HepG2 (cell line): Measurements from ENCODE around the gene ZG16B. TPM values are rescaled to one million over a fixed set of nuclear protein-coding genes. Genes with fewer than 3 reads are reported as not detected.

ENCODE experiments used
- ATAC-seq: fragments of 200-7000 bp; cut with Tn5 transposase; 3 replicates; pipeline ENCODE4 v1.9.1; 2020; ENCODE audit warnings: mild to moderate bottlenecking, moderate library complexity
- BruUV-seq: library from RNA; stranded (reverse); fragments of 400-500 nt; replicated peaks from 2 replicates; lab custom pipeline; 2021; lab: Mats Ljungman, UMichigan
- CTCF ChIA-PET: fragments of 300-600 bp; formaldehyde crosslinking; extraction: SDS; loops from one replicate; lab custom pipeline; 2021; ENCODE audit warnings: low total read pairs, inconsistent platforms, low intra/inter-chr PET ratio; lab: Yijun Ruan, JAX
- POLR2A ChIA-PET: fragments of 350-600 bp; sonication (Branson Sonifier 250); formaldehyde crosslinking; loops from one replicate; lab custom pipeline; 2020; ENCODE audit warnings: antibody characterized with exemption, inconsistent platforms; lab: Yijun Ruan, JAX
- DNase-seq: peaks from one replicate; pipeline ENCODE4 v3.0.0-alpha.2; 2015; ENCODE audit warnings: low spot score
- FAIRE-seq: peaks from 3 replicates; lab custom pipeline; 2011; peaks lifted over from hg19 to GRCh38; lab: Jason Lieb, UNC
- H2AFZ ChIP-seq: one replicate; pipeline ENCODE4 v1.6.1; 2011; ENCODE audit warnings: low read length, inconsistent platforms
- H3K27ac ChIP-seq: fragments of 300-600 bp; 3 replicates; pipeline ENCODE4 v1.8.0; 2011; ENCODE audit warnings: mixed run types, mild to moderate bottlenecking, mixed read lengths, low read length, inconsistent platforms; ENCODE audit not compliant: insufficient read depth; ENCODE audit errors: extremely low read length
- H3K27me3 ChIP-seq, 2 experiments: fragments of 200-600 bp in 1 of 2; 2 replicates in 1 of 2; 3 replicates in 1 of 2; pipeline versions ENCODE4 v1.6.0 to v1.8.0; 2011; ENCODE audit warnings: low read length in 2 of 2, mild to moderate bottlenecking in 2 of 2, moderate library complexity in 2 of 2, inconsistent platforms in 1 of 2; ENCODE audit not compliant: insufficient read depth in 2 of 2, control insufficient read depth in 1 of 2
- H3K36me3 ChIP-seq, 2 experiments: fragments of 200-600 bp in 1 of 2; replicated peaks in 1 of 2; 2 replicates in 1 of 2; 3 replicates in 1 of 2; pipeline versions ENCODE4 v1.5.1 to v1.8.0; 2011; ENCODE audit warnings: low read length in 2 of 2, inconsistent platforms in 1 of 2; ENCODE audit not compliant: insufficient read depth in 2 of 2, control insufficient read depth in 1 of 2
- H3K4me1 ChIP-seq: 2 replicates; pipeline ENCODE4 v1.5.1; 2012; ENCODE audit warnings: low read length, inconsistent platforms; ENCODE audit not compliant: insufficient read depth
- H3K4me2 ChIP-seq: 2 replicates; pipeline ENCODE4 v1.6.0; 2011; ENCODE audit warnings: low read depth, low read length, inconsistent platforms
- H3K4me3 ChIP-seq, 3 experiments: fragments of 200-600 bp in 1 of 3; sonication (generic), shearing (Covaris generic) in 1 of 3; replicated peaks in 1 of 3; 2 replicates each; pipeline ENCODE4 v1.5.1; 2011 to 2016; ENCODE audit warnings: low read length in 3 of 3, inconsistent platforms in 2 of 3, low read depth in 2 of 3, mild to moderate bottlenecking in 2 of 3, control low read depth in 1 of 3, mixed read lengths in 1 of 3; ENCODE audit not compliant: insufficient read depth in 1 of 3
- H3K79me2 ChIP-seq: one replicate; pipeline ENCODE4 v1.6.1; 2011; ENCODE audit warnings: low read length, inconsistent platforms; ENCODE audit not compliant: insufficient read depth
- H3K9ac ChIP-seq: 2 replicates; pipeline ENCODE4 v1.6.0; 2011; ENCODE audit warnings: mild to moderate bottlenecking, low read depth, low read length, inconsistent platforms; ENCODE audit not compliant: insufficient read depth
- H3K9me3 ChIP-seq: 2 replicates; pipeline ENCODE4 v1.5.1; 2012; ENCODE audit warnings: mild to moderate bottlenecking, low read length
- H4K20me1 ChIP-seq: 2 replicates; pipeline ENCODE4 v1.6.0; 2011; ENCODE audit warnings: inconsistent platforms, mild to moderate bottlenecking, low read length, moderate library complexity; ENCODE audit not compliant: insufficient read depth
- ADNP ChIP-seq: sonication (generic); formaldehyde crosslinking; IDR thresholded peaks from 2 replicates; pipeline ENCODE4 v1.4.0; 2020; ENCODE audit warnings: missing genetic modification reagents
- BCLAF1 ChIP-seq: fragments of 450-650 bp; IDR thresholded peaks from 2 replicates; pipeline ENCODE4 v1.6.1; 2017; ENCODE audit warnings: mild to moderate bottlenecking
- ELF4 ChIP-seq: sonication (generic); formaldehyde crosslinking; IDR thresholded peaks from 2 replicates; pipeline ENCODE4 v1.5.0; 2020; ENCODE audit warnings: missing genetic modification reagents, mild to moderate bottlenecking, moderate library complexity, borderline replicate concordance
- FOXA3 ChIP-seq: IDR thresholded peaks from 2 replicates; pipeline ENCODE4 v1.6.1; 2016; ENCODE audit warnings: missing genetic modification reagents, missing compliant biosample characterization
- KAT8 ChIP-seq: IDR thresholded peaks from 2 replicates; pipeline ENCODE4 v1.6.1; 2016; ENCODE audit warnings: missing genetic modification reagents, missing compliant biosample characterization
- MTERF4 ChIP-seq: sonication (generic); formaldehyde crosslinking; IDR thresholded peaks from 2 replicates; pipeline ENCODE4 v1.8.0; 2023; ENCODE audit warnings: mild to moderate bottlenecking, missing genetic modification reagents
- PAXIP1 ChIP-seq: sonication (generic); formaldehyde crosslinking; conservative IDR thresholded peaks from 2 replicates; pipeline ENCODE4 v1.4.0; 2020; ENCODE audit warnings: mild to moderate bottlenecking, missing genetic modification reagents, moderate library complexity
- TAF1 ChIP-seq: sonication (generic); formaldehyde crosslinking; IDR thresholded peaks from 2 replicates; pipeline ENCODE4 v1.4.0; 2020; ENCODE audit warnings: missing genetic modification reagents
- TEAD3 ChIP-seq: optimal IDR thresholded peaks from 2 replicates; pipeline ENCODE3; 2016; ENCODE audit warnings: borderline replicate concordance
- ZBTB7A ChIP-seq: sonication (generic); formaldehyde crosslinking; IDR thresholded peaks from 2 replicates; pipeline ENCODE4 v1.8.0; 2022; ENCODE audit warnings: mild to moderate bottlenecking, missing genetic modification reagents
- ZGPAT ChIP-seq: IDR thresholded peaks from 2 replicates; pipeline ENCODE4 v1.6.1; 2016; ENCODE audit warnings: mild to moderate bottlenecking
- ZNF12 ChIP-seq: sonication (generic); formaldehyde crosslinking; IDR thresholded peaks from 2 replicates; pipeline ENCODE4 v1.5.0; 2020; ENCODE audit warnings: missing genetic modification reagents
- ZNF556 ChIP-seq: sonication (generic); formaldehyde crosslinking; IDR thresholded peaks from 2 replicates; pipeline ENCODE4 v1.4.0; 2020; ENCODE audit warnings: mild to moderate bottlenecking, missing genetic modification reagents, borderline replicate concordance
- ZNF572 ChIP-seq: sonication (generic); formaldehyde crosslinking; IDR thresholded peaks from 2 replicates; pipeline ENCODE4 v1.5.1; 2020; ENCODE audit warnings: mild to moderate bottlenecking, missing genetic modification reagents
- WGBS: methylation state at CpG from one replicate; pipeline ENCODE4 v1.1.6; 2017; ENCODE audit warnings: low lambda C conversion rate; 5-methylcytosine and 5-hydroxymethylcytosine counted together
- in situ Hi-C: cut with HindIII; loops from 2 replicates; pipeline ENCODE4 v1.10.0; 2017; ENCODE audit warnings: low pct_unique_long_range_greater_than_20kb; ENCODE audit not compliant: extremely low pct_ligation_motif_present
- intact Hi-C: fragments of 100-400 bp; cut with micrococcal nuclease; formaldehyde crosslinking; loops from one replicate; pipeline ENCODE4 v1.10.0; 2022; ENCODE audit not compliant: unreplicated experiment
- polyA plus RNA-seq, 8 experiments: library from polyadenylated mRNA; depleted of rRNA in 3 of 8; stranded (reverse) in 7 of 8; unstranded in 1 of 8; fragments of >200 nt; fragmentation: Illumina TruSeq in 4 of 8; extraction: Trizol in 4 of 8; gene quantifications; 2 replicates each; pipeline versions ENCODE4 v1.2.1 to v1.2.3, GENCODE V29; 2011 to 2016; ENCODE audit warnings: low read depth in 4 of 8, missing spikeins in 1 of 8, mixed read lengths in 1 of 8; ENCODE audit not compliant: insufficient read depth in 1 of 8
- total RNA-seq, 5 experiments: library from RNA; depleted of rRNA; stranded (reverse); fragments of >200 nt; fragmentation: Illumina TruSeq; extraction: Trizol; gene quantifications; 2 replicates each; pipeline ENCODE4 v1.2.3, GENCODE V29; 2016; ENCODE audit warnings: low read depth in 1 of 5

The ZG16B gene
- total and polyA plus RNA-seq, 2 of the 13 experiments (the other 11 are each of a cell fraction or from before 2014, with no cell fraction given), result 1.5 to 11.3 TPM

GRCh38 chr16:2830355-2830695 lies 222 bp downstream of the ZG16B start:
- ATAC-seq (no peak; the same call in 1 of the 3 replicates), DNase-seq (no peak), FAIRE-seq (no peak)
- Histone ChIP-seq H2AFZ (no peak overlapping the region), H3K9ac (peak overlapping the region; percentile 12; the same call in 1 of the 2 replicates), H3K27me3 (peaks cover 1 to 62% of the 10 kb centered on the region in 2 experiments), H4K20me1 (no peaks in the 10 kb centered on the region), H3K79me2 (no peaks in the 10 kb centered on the region), H3K36me3 (no peaks in the 10 kb centered on the region), H3K4me1 (peaks cover 43% of the 10 kb centered on the region), H3K9me3 (no peaks in the 10 kb centered on the region), H3K4me2 (peak overlapping the region; percentile 63), H3K4me3 (peak overlapping the region; percentile 46 to 63 (median 57); a peak in 5 of 6 replicates), H3K27ac (no peak overlapping the region)
- 40% methylated on average over 1 of the region's 5 CpGs for WGBS
- in situ Hi-C loops, result no loop called here
- ChIA-PET CTCF (no interaction called here), POLR2A (interaction anchor here (0.9 to 1.7 kb wide), 3 partner anchors 9 to 52 kb away, joined by 3 to 9 read pairs (median 4); partner anchors contain the start of gene FLYWCH2)
- intact Hi-C loops, result no loop called here
- TSS peak; percentile 58 for BruUV-seq
- TF ChIP-seq ZNF556 (CRISPR knock-in tag) (no peak), ADNP (no peak), KAT8 (CRISPR knock-in tag) (0 out of 2 replicates have a peak, but pooled peaks have one; percentile 3), TEAD3 (peak; percentile 4), BCLAF1 (no peak), FOXA3 (0 out of 2 replicates have a peak, but pooled peaks have one; percentile 1), ZBTB7A (CRISPR knock-in tag) (no peak), ZGPAT (0 out of 2 replicates have a peak, but pooled peaks have one; percentile 13), TAF1 (CRISPR knock-in tag) (0 out of 2 replicates have a peak, but pooled peaks have one; percentile 11), ZNF12 (CRISPR knock-in tag) (no peak), ELF4 (no peak), ZNF572 (CRISPR knock-in tag) (no peak), MTERF4 (CRISPR knock-in tag) (0 out of 2 replicates have a peak, but pooled peaks have one; percentile 14), PAXIP1 (CRISPR knock-in tag) (0 out of 2 replicates have a peak, but pooled peaks have one; percentile 5)
